Astrocyte (in vitro differentiated cells and primary cell): ENCODE measurements around the gene PLPP4. TPM values are rescaled to one million over a fixed set of nuclear protein-coding genes. Genes with fewer than 3 reads are reported as not detected.

Experiments
- DNase-seq: peaks from one replicate; pipeline ENCODE4 v3.0.0-alpha.2; 2010; ENCODE audit warnings: low read depth
- FAIRE-seq: peaks from 2 replicates; lab custom pipeline; 2011; peaks lifted over from hg19 to GRCh38; lab: Jason Lieb, UNC
- H2AFZ ChIP-seq: 2 replicates; pipeline ENCODE4 v1.6.0; 2012; ENCODE audit warnings: low read depth, low read length, inconsistent platforms
- H3K27ac ChIP-seq: 2 replicates; pipeline ENCODE4 v1.5.1; 2011; ENCODE audit warnings: low read depth, low read length, inconsistent platforms
- H3K27me3 ChIP-seq: 2 replicates; pipeline ENCODE4 v1.6.0; 2011; ENCODE audit warnings: low read length, inconsistent platforms; ENCODE audit not compliant: insufficient read depth
- H3K36me3 ChIP-seq: 2 replicates; pipeline ENCODE4 v1.5.1; 2011; ENCODE audit warnings: low read length, inconsistent platforms; ENCODE audit not compliant: insufficient read depth
- H3K4me1 ChIP-seq: 2 replicates; pipeline ENCODE4 v1.5.1; 2011; ENCODE audit warnings: low read length, inconsistent platforms; ENCODE audit not compliant: insufficient read depth
- H3K4me2 ChIP-seq: 2 replicates; pipeline ENCODE4 v1.6.0; 2012; ENCODE audit warnings: low read length, inconsistent platforms
- H3K4me3 ChIP-seq: 2 replicates; pipeline ENCODE4 v1.5.1; 2011; ENCODE audit warnings: low read depth, mild to moderate bottlenecking, low read length, inconsistent platforms; ENCODE audit not compliant: insufficient read depth
- H3K79me2 ChIP-seq: 2 replicates; pipeline ENCODE4 v1.6.0; 2012; ENCODE audit warnings: mild to moderate bottlenecking, low read length, inconsistent platforms; ENCODE audit not compliant: insufficient read depth
- H3K9ac ChIP-seq: 2 replicates; pipeline ENCODE4 v1.6.0; 2012; ENCODE audit warnings: mild to moderate bottlenecking, low read length, inconsistent platforms
- H3K9me3 ChIP-seq: 2 replicates; pipeline ENCODE4 v1.5.1; 2012; ENCODE audit warnings: low read depth, mild to moderate bottlenecking, low read length, inconsistent platforms; ENCODE audit not compliant: insufficient read depth
- H4K20me1 ChIP-seq: 2 replicates; pipeline ENCODE4 v1.6.0; 2012; ENCODE audit warnings: low read length, inconsistent platforms; ENCODE audit not compliant: insufficient read depth
- H3K27ac Mint-ChIP-seq: one replicate; pipeline ENCODE4 v1.8.0; 2021; ENCODE audit warnings: mild to moderate bottlenecking, mixed read lengths; ENCODE audit not compliant: unreplicated experiment
- H3K27me3 Mint-ChIP-seq: one replicate; pipeline ENCODE4 v1.8.0; 2021; ENCODE audit warnings: low read depth, mixed read lengths; ENCODE audit not compliant: unreplicated experiment
- H3K36me3 Mint-ChIP-seq: one replicate; pipeline ENCODE4 v1.8.0; 2021; ENCODE audit warnings: low read depth, mixed read lengths; ENCODE audit not compliant: unreplicated experiment
- H3K4me1 Mint-ChIP-seq: one replicate; pipeline ENCODE4 v1.8.0; 2021; ENCODE audit warnings: low read depth, mixed read lengths; ENCODE audit not compliant: unreplicated experiment
- H3K4me3 Mint-ChIP-seq: one replicate; pipeline ENCODE4 v1.8.0; 2021; ENCODE audit warnings: mild to moderate bottlenecking, moderate library complexity, mixed read lengths; ENCODE audit not compliant: unreplicated experiment
- H3K9me3 Mint-ChIP-seq: one replicate; pipeline ENCODE4 v1.8.0; 2021; ENCODE audit warnings: mild to moderate bottlenecking, mixed read lengths; ENCODE audit not compliant: unreplicated experiment
- CTCF ChIP-seq: IDR thresholded peaks from 2 replicates; pipeline ENCODE4 v1.5.1; 2011; ENCODE audit warnings: low read depth, mild to moderate bottlenecking, inconsistent platforms, low read length, moderate library complexity; ENCODE audit not compliant: insufficient read depth
- EZH2 ChIP-seq: IDR thresholded peaks from 2 replicates; pipeline ENCODE4 v1.6.1; 2012; ENCODE audit warnings: mild to moderate bottlenecking, low read length, inconsistent platforms; ENCODE audit not compliant: insufficient read depth
- total RNA-seq: library from RNA; stranded (reverse); gene quantifications from 2 replicates; pipeline ENCODE4 v1.2.1, GENCODE V29; 2021

Gene PLPP4
- total RNA-seq, 1 donor from 2014 or later, result 44.1 TPM

- Mint-ChIP-seq H3K36me3 (peaks cover 30% of the 10 kb centered on the region), H3K4me1 (peaks cover 43% of the 10 kb centered on the region), H3K4me3 (no peak overlapping the region), H3K27ac (no peak overlapping the region), H3K9me3 (no peaks in the 10 kb centered on the region), H3K27me3 (no peaks in the 10 kb centered on the region)
- FAIRE-seq, result no peak
- no peak for TF ChIP-seq EZH2
- TF ChIP-seq CTCF, result no peak
- peaks cover 23% of the 10 kb centered on the region for H3K79me2 ChIP-seq
- H3K4me1 ChIP-seq, result peaks cover 24% of the 10 kb centered on the region
- H3K9me3 ChIP-seq, result no peaks in the 10 kb centered on the region
- H3K9ac ChIP-seq, result no peak overlapping the region
- peaks cover 5% of the 10 kb centered on the region for H3K36me3 ChIP-seq
- no peak overlapping the region for H3K4me2 ChIP-seq
- H3K27ac ChIP-seq, result no peak overlapping the region
- no peaks in the 10 kb centered on the region for H3K27me3 ChIP-seq
- no peak for DNase-seq
- peaks cover 43% of the 10 kb centered on the region for H4K20me1 ChIP-seq
- no peak overlapping the region for H2AFZ ChIP-seq
- H3K4me3 ChIP-seq, result no peak overlapping the region
Observed at GRCh38 chr10:120514035-120514620, 57.1 kb downstream of the PLPP4 start.

DNA sequence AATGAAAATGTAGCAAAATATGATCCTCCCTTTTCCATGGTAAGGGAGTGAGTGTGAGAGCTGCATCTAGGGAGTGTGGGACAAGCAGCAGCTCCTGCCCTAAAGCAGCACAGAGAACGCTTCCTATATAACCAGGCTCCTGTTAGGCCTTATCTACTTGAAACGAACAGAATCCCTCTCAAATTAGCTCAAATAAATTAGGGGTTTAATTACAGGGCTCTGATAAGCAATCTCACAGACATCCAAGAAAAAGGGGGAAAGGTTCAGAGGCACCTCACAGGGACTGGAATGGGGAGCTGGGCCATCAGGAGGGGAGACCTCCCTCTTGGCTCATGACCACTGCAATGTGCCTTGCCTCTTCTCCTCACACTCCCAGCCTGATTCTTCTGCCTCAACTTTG, 57.9 kb downstream of the PLPP4 start:
- H3K9ac ChIP-seq, result no peak overlapping the region
- TF ChIP-seq CTCF (no peak), EZH2 (no peak)
- Mint-ChIP-seq H3K36me3 (peaks cover 33% of the 10 kb centered on the region), H3K9me3 (no peaks in the 10 kb centered on the region), H3K27me3 (no peaks in the 10 kb centered on the region), H3K4me3 (no peak overlapping the region), H3K27ac (no peak overlapping the region), H3K4me1 (peaks cover 37% of the 10 kb centered on the region)
- H3K27ac ChIP-seq, result no peak overlapping the region
- no peak overlapping the region for H3K4me3 ChIP-seq
- peaks cover 50% of the 10 kb centered on the region for H4K20me1 ChIP-seq
- H3K9me3 ChIP-seq, result no peaks in the 10 kb centered on the region
- no peaks in the 10 kb centered on the region for H3K27me3 ChIP-seq
- H3K79me2 ChIP-seq, result peaks cover 20% of the 10 kb centered on the region
- FAIRE-seq (no peak), DNase-seq (no peak)
- H3K4me1 ChIP-seq, result peaks cover 15% of the 10 kb centered on the region
- peaks cover 5% of the 10 kb centered on the region for H3K36me3 ChIP-seq
- H2AFZ ChIP-seq, result no peak overlapping the region
- no peak overlapping the region for H3K4me2 ChIP-seq

DNA sequence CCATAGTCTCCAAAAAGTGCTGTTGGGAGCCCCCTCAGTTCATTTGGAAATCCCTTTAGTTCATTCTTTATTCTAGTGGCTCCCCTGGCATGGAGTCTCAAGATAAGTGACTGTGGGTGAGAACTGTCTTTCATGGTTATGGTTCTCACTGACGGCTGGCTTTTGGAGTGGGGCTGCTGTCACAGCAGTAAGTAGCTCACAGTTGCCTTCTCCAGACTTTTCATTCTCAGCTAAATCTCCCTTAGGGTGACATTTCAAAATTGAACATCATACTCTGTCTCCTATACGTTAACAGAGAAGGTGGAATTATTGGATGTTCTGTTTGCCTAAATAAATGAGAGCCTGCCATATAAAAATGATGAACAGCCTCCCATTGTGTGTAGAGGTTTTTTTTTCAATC, 58.7 kb downstream of the PLPP4 start:
- Mint-ChIP-seq H3K9me3 (no peaks in the 10 kb centered on the region), H3K27ac (no peak overlapping the region), H3K27me3 (no peaks in the 10 kb centered on the region), H3K4me1 (peaks cover 29% of the 10 kb centered on the region), H3K4me3 (no peak overlapping the region), H3K36me3 (peaks cover 38% of the 10 kb centered on the region)
- no peak for TF ChIP-seq EZH2
- TF ChIP-seq CTCF, result no peak
- Histone ChIP-seq H3K27ac (no peak overlapping the region), H3K4me1 (peaks cover 9% of the 10 kb centered on the region), H3K9ac (no peak overlapping the region), H3K4me3 (no peak overlapping the region), H2AFZ (no peak overlapping the region), H3K79me2 (peaks cover 17% of the 10 kb centered on the region), H3K27me3 (no peaks in the 10 kb centered on the region), H3K4me2 (no peak overlapping the region), H3K9me3 (no peaks in the 10 kb centered on the region), H3K36me3 (peaks cover 5% of the 10 kb centered on the region), H4K20me1 (peaks cover 50% of the 10 kb centered on the region)
- FAIRE-seq (no peak), DNase-seq (no peak)
